Aorta (tissue), 5 donors: Measurements from ENCODE around the gene ST6GAL1. TPM values are rescaled to one million over a fixed set of nuclear protein-coding genes. Genes with fewer than 3 reads are reported as not detected.
"Not testable (repeated sequence)": the region's sequence is repeated elsewhere in the genome, so short reads cannot be mapped to it uniquely, and the experiment has no call there.

Experiments used
- ATAC-seq: fragments of 200-7000 bp; cut with Tn5 transposase; one replicate; pipeline ENCODE4 v1.9.1; 2022; ENCODE audit warnings: moderate library complexity; ENCODE audit not compliant: low FRiP score
- DNase-seq, 2 donors: peaks; one replicate each; pipeline ENCODE4 v3.0.0-alpha.2; 2020
- H3K27ac ChIP-seq, 2 donors: one replicate each; pipeline ENCODE4 v1.5.1; 2013; ENCODE audit warnings: low read length in 2 of 2, mild to moderate bottlenecking in 2 of 2, moderate library complexity in 2 of 2, control low read depth in 1 of 2, inconsistent platforms in 1 of 2, low read depth in 1 of 2
- H3K27me3 ChIP-seq, 2 donors: one replicate each; pipeline ENCODE4 v1.6.1; 2013; ENCODE audit warnings: control low read depth in 1 of 2, low read length in 1 of 2, mild to moderate bottlenecking in 1 of 2, moderate library complexity in 1 of 2; ENCODE audit not compliant: insufficient read depth in 2 of 2, control insufficient read depth in 1 of 2
- H3K36me3 ChIP-seq, 2 donors: one replicate each; pipeline ENCODE4 v1.6.1; 2013; ENCODE audit warnings: control low read depth in 1 of 2, low read length in 1 of 2, mild to moderate bottlenecking in 1 of 2; ENCODE audit not compliant: insufficient read depth in 2 of 2, control insufficient read depth in 1 of 2
- H3K4me1 ChIP-seq, 2 donors: one replicate each; pipeline ENCODE4 v1.6.1; 2013; ENCODE audit warnings: low read length in 2 of 2, control low read depth in 1 of 2, mild to moderate bottlenecking in 1 of 2, moderate library complexity in 1 of 2; ENCODE audit not compliant: insufficient read depth in 2 of 2, control insufficient read depth in 1 of 2
- H3K4me3 ChIP-seq, 2 donors: one replicate each; pipeline ENCODE4 v1.5.1; 2013; ENCODE audit warnings: low read length in 2 of 2, control low read depth in 1 of 2, mild to moderate bottlenecking in 1 of 2
- H3K9me3 ChIP-seq: one replicate; pipeline ENCODE4 v1.6.1; 2013; ENCODE audit warnings: mild to moderate bottlenecking, low read length; ENCODE audit not compliant: control insufficient read depth
- WGBS, 2 donors: extraction: QIAGEN DNeasy Blood & Tissue Kit; methylation state at CpG; one replicate each; pipeline ENCODE4 v1.1.7; 2013; 5-methylcytosine and 5-hydroxymethylcytosine counted together
- intact Hi-C, 2 donors: fragments of 100-400 bp; cut with DNase I; formaldehyde crosslinking; loops; one replicate each; pipeline versions ENCODE4 v1.14.2 to v1.15.0; 2022
- long read RNA-seq, 2 donors: library from polyadenylated mRNA; unstranded; transcript quantifications; one replicate each; pipeline ENCODE4 v2.0.0, GENCODE V29; 2020 to 2021
- polyA plus RNA-seq, 2 donors: library from polyadenylated mRNA; stranded (reverse); fragments of 200-250 nt; gene quantifications; one replicate each; pipeline ENCODE4 v1.2.3, GENCODE V29; 2013
- total RNA-seq, 2 donors: library from RNA; stranded (reverse); fragmentation: NEBNext Ultra II Directional; extraction: Animal tissue kit (Norgen Biotek cat#: 25700); gene quantifications; one replicate each; pipeline ENCODE4 v1.2.1, GENCODE V29; 2021
- donor health status: healthy with polysubstance abuse.
- donor health status: Bipolar disorder and iron deficiency.
- donor health status: DM: no; HTN: no; CAD: no.
- donor health status: DM: no; HTN: no; CAD: no.
- donor health status: DM: yes; HTN: yes; CAD: no.

The ST6GAL1 gene
- total RNA-seq = 100 to 1,000 TPM in 1 of 2 donors, 10 to 100 TPM in 1; 80.3 to 140 TPM
- 10 to 100 TPM; 11.8 to 20.5 TPM for polyA plus RNA-seq
- long read RNA-seq, donor 1, full-length matches to known transcripts = 1 of 75 reads
- long read RNA-seq, donor 1, partial matches to known transcripts = 20 of 75 reads
- long read RNA-seq, donor 1, other reads (novel, unspliced or antisense) = 54 of 75 reads
- long read RNA-seq, donor 2, full-length matches to known transcripts = 18 of 73 reads
- long read RNA-seq, donor 2, partial matches to known transcripts = 7 of 73 reads
- long read RNA-seq, donor 2, other reads (novel, unspliced or antisense) = 48 of 73 reads

- no peaks in the 10 kb centered on the region for H3K36me3 ChIP-seq
- intact Hi-C loops = loop anchor here (5.0 kb wide), 4 partner anchors 42 to 172 kb away; no protein-coding TSS in a partner anchor
- ATAC-seq (peak; percentile 75), DNase-seq (peak; percentile 86 to 92)
- no peaks in the 10 kb centered on the region for H3K4me1 ChIP-seq
- H3K27ac ChIP-seq = peak within 1 kb of the TSS; percentile 39 to 62
- peak within 1 kb of the TSS; percentile 57 to 76 for H3K4me3 ChIP-seq
- no peaks in the 10 kb centered on the region for H3K27me3 ChIP-seq
- 1% methylated on average over 38 of the region's 38 CpGs for WGBS, 2 donors
- H3K9me3 ChIP-seq = no peaks in the 10 kb centered on the region
Observed at GRCh38 chr3:186930143-186930640, at the start of gene ST6GAL1. Gene ST6GAL1 (plus strand): TSS chr3:186930526. CDS start chr3:187042704, 112,178 bp downstream.

GRCh38 chr3:186882150-186882524 lies 48.2 kb upstream of the ST6GAL1 start:
- DNase-seq (no peak), ATAC-seq (no peak)
- Histone ChIP-seq H3K4me1 (no peaks in the 10 kb centered on the region), H3K4me3 (no peak overlapping the region), H3K27me3 (no peaks in the 10 kb centered on the region), H3K9me3 (no peaks in the 10 kb centered on the region), H3K27ac (no peak overlapping the region), H3K36me3 (no peaks in the 10 kb centered on the region)
- 73 to 76% methylated on average over 4 of the region's 4 CpGs for WGBS, 2 donors
- intact Hi-C loops = no loop called here

GRCh38 chr3:186882881-186883685 lies 47.2 kb upstream of the ST6GAL1 start:
- intact Hi-C loops = no loop called here
- WGBS, 2 donors = 92 to 95% methylated on average over 6 of the region's 6 CpGs
- DNase-seq = no peak
- no peaks in the 10 kb centered on the region for H3K36me3 ChIP-seq
- H3K4me3 ChIP-seq = no peak overlapping the region
- no peaks in the 10 kb centered on the region for H3K27me3 ChIP-seq
- H3K27ac ChIP-seq = no peak overlapping the region
- ATAC-seq = no peak
- H3K4me1 ChIP-seq = no peaks in the 10 kb centered on the region
- no peaks in the 10 kb centered on the region for H3K9me3 ChIP-seq

GRCh38 chr3:186883686-186884058 lies 46.7 kb upstream of the ST6GAL1 start:
- Histone ChIP-seq H3K4me3 (no peak overlapping the region), H3K4me1 (no peaks in the 10 kb centered on the region), H3K9me3 (no peaks in the 10 kb centered on the region), H3K27ac (no peak overlapping the region), H3K27me3 (no peaks in the 10 kb centered on the region), H3K36me3 (no peaks in the 10 kb centered on the region)
- intact Hi-C loops = no loop called here
- ATAC-seq (no peak), DNase-seq (no peak)
- 87 to 91% methylated on average over 1 of the region's 1 CpG for WGBS, 2 donors

- H3K4me1 ChIP-seq, H3K27me3 ChIP-seq, H3K36me3 ChIP-seq, DNase-seq, H3K4me3 ChIP-seq, ATAC-seq, H3K27ac ChIP-seq, H3K9me3 ChIP-seq, intact Hi-C loops: not testable (repeated sequence)
- 93 to 97% methylated on average over 8 to 29 of the region's 29 CpGs for whole genome bisulfite sequencing, 2 donors
Observed at GRCh38 chr3:186884868-186885267, 45.5 kb upstream of the ST6GAL1 start.

- DNase-seq (no peak), ATAC-seq (no peak)
- intact Hi-C loops = no loop called here
- 93 to 99% methylated on average over 5 of the region's 5 CpGs for WGBS, 2 donors
- Histone ChIP-seq H3K9me3 (no peaks in the 10 kb centered on the region), H3K27ac (no peak overlapping the region), H3K4me3 (no peak overlapping the region), H3K27me3 (no peaks in the 10 kb centered on the region), H3K36me3 (no peaks in the 10 kb centered on the region), H3K4me1 (no peaks in the 10 kb centered on the region)
Observed at GRCh38 chr3:186886202-186886981, 43.9 kb upstream of the ST6GAL1 start.

GRCh38 chr3:186887507-186887938 lies 42.8 kb upstream of the ST6GAL1 start:
- H3K4me1 ChIP-seq, H3K9me3 ChIP-seq, H3K4me3 ChIP-seq, ATAC-seq, intact Hi-C loops, DNase-seq, H3K27me3 ChIP-seq, H3K36me3 ChIP-seq, H3K27ac ChIP-seq: not testable (repeated sequence)
- WGBS, 2 donors = 83 to 95% methylated on average over 1 to 2 of the region's 5 CpGs

- ATAC-seq (no peak), DNase-seq (no peak)
- intact Hi-C loops = no loop called here
- H3K4me3 ChIP-seq = no peak overlapping the region
- no peaks in the 10 kb centered on the region for H3K4me1 ChIP-seq
- no peaks in the 10 kb centered on the region for H3K27me3 ChIP-seq
- no peak overlapping the region for H3K27ac ChIP-seq
- H3K36me3 ChIP-seq = no peaks in the 10 kb centered on the region
- H3K9me3 ChIP-seq = no peaks in the 10 kb centered on the region
- 21 to 25% methylated on average over 6 of the region's 6 CpGs for WGBS, 2 donors
Observed at GRCh38 chr3:186888569-186888968, 41.8 kb upstream of the ST6GAL1 start.
